HuH-7 (cell line): ENCODE data around the gene PCSK5.

Source experiments
- DNase-seq: peaks from one replicate; pipeline ENCODE4 v3.0.0; 2011; ENCODE audit warnings: low spot score

PCSK5 gene

GRCh38 chr9:76082057-76082456, 191.6 kb downstream of the PCSK5 start:
- DNase-seq, result no peak

GRCh38 chr9:76085596-76085995, 195.1 kb downstream of the PCSK5 start:
- DNase-seq, result no peak

GRCh38 chr9:76086539-76086938, 196.1 kb downstream of the PCSK5 start:
- no peak for DNase-seq

GRCh38 chr9:76087976-76088375, 197.5 kb downstream of the PCSK5 start:
- DNase-seq, result no peak

GRCh38 chr9:76090330-76090729, 199.9 kb downstream of the PCSK5 start:
- DNase-seq, result no peak

- no peak for DNase-seq
Observed at GRCh38 chr9:76090909-76091308, 200.4 kb downstream of the PCSK5 start.

- DNase-seq, result no peak
Observed at GRCh38 chr9:76092572-76092971, 202.1 kb downstream of the PCSK5 start.

GRCh38 chr9:76095585-76095984, 205.1 kb downstream of the PCSK5 start:
- no peak for DNase-seq

- DNase-seq, result no peak
Observed at GRCh38 chr9:76099516-76099915, 209.0 kb downstream of the PCSK5 start.

- DNase-seq, result no peak
Observed at GRCh38 chr9:76101075-76101474, 210.6 kb downstream of the PCSK5 start.

- no peak for DNase-seq
Observed at GRCh38 chr9:76101491-76101890, 211.0 kb downstream of the PCSK5 start.

- no peak for DNase-seq
Observed at GRCh38 chr9:76101947-76102346, 211.5 kb downstream of the PCSK5 start.

- no peak for DNase-seq
Observed at GRCh38 chr9:76103531-76104315, 213.2 kb downstream of the PCSK5 start.

- no peak for DNase-seq
Observed at GRCh38 chr9:76107482-76107881, 217.0 kb downstream of the PCSK5 start.

- no peak for DNase-seq
Observed at GRCh38 chr9:76109953-76110352, 219.5 kb downstream of the PCSK5 start.

- no peak for DNase-seq
Observed at GRCh38 chr9:76112151-76112550, 221.7 kb downstream of the PCSK5 start.

- DNase-seq, result no peak
Observed at GRCh38 chr9:76114144-76114543, 223.7 kb downstream of the PCSK5 start.

GRCh38 chr9:76115396-76115795, 224.9 kb downstream of the PCSK5 start:
- no peak for DNase-seq

- DNase-seq, result no peak
Observed at GRCh38 chr9:76115982-76116646, 225.6 kb downstream of the PCSK5 start.

- no peak for DNase-seq
Observed at GRCh38 chr9:76116913-76117312, 226.4 kb downstream of the PCSK5 start.

GRCh38 chr9:76127637-76128036, 237.2 kb downstream of the PCSK5 start:
- no peak for DNase-seq

- no peak for DNase-seq
Observed at GRCh38 chr9:76135902-76136301, 245.4 kb downstream of the PCSK5 start.

GRCh38 chr9:76136986-76137385, 246.5 kb downstream of the PCSK5 start:
- DNase-seq, result no peak

- no peak for DNase-seq
Observed at GRCh38 chr9:76137931-76138330, 247.5 kb downstream of the PCSK5 start.
